Suprapubic skin (tissue), 4 donors: ENCODE data around the gene COL5A2. TPM values are rescaled to one million over a fixed set of nuclear protein-coding genes. Genes with fewer than 3 reads are reported as not detected.

Experiments
- DNase-seq, 2 donors: peaks; one replicate each; pipeline ENCODE4 v3.0.0-alpha.2; 2019; ENCODE audit warnings: low spot score in 2 of 2
- H3K27ac ChIP-seq: fragments of 200-600 bp; sonication (generic); one replicate; pipeline ENCODE4 v1.5.1; 2019
- H3K27me3 ChIP-seq: fragments of 200-600 bp; sonication (generic); one replicate; pipeline ENCODE4 v1.5.1; 2019
- H3K36me3 ChIP-seq: fragments of 200-600 bp; sonication (generic); one replicate; pipeline ENCODE4 v1.5.1; 2019
- H3K4me1 ChIP-seq: fragments of 200-600 bp; sonication (generic); one replicate; pipeline ENCODE4 v1.5.1; 2019
- H3K4me3 ChIP-seq: fragments of 200-600 bp; sonication (generic); one replicate; pipeline ENCODE4 v1.5.1; 2019; ENCODE audit warnings: mild to moderate bottlenecking
- H3K9me3 ChIP-seq: fragments of 200-600 bp; sonication (generic); one replicate; pipeline ENCODE4 v1.5.1; 2019
- CTCF ChIP-seq, 2 donors: fragments of 200-600 bp in 1 of 2; fragments of 450-650 bp in 1 of 2; sonication (generic) in 1 of 2; IDR thresholded peaks; one replicate each; pipeline ENCODE4 v1.5.1; 2016 to 2019; ENCODE audit warnings: antibody characterized with exemption in 2 of 2, mild to moderate bottlenecking in 1 of 2, moderate library complexity in 1 of 2
- EP300 ChIP-seq: sonication (generic); formaldehyde crosslinking; IDR thresholded peaks from one replicate; pipeline ENCODE4 v1.6.1; 2017; ENCODE audit warnings: antibody characterized with exemption
- POLR2A ChIP-seq, 2 donors: fragments of 450-650 bp; IDR thresholded peaks; one replicate each; pipeline ENCODE4 v1.6.1; 2017; ENCODE audit warnings: antibody characterized with exemption in 2 of 2, mild to moderate bottlenecking in 2 of 2, moderate library complexity in 2 of 2
- POLR2AphosphoS5 ChIP-seq, 3 donors: sonication (generic); formaldehyde crosslinking; IDR thresholded peaks; one replicate each; pipeline ENCODE4 v1.6.1; 2017; ENCODE audit warnings: antibody characterized with exemption in 3 of 3
- WGBS: methylation state at CpG from one replicate; pipeline ENCODE4 v1.1.5; 2018; 5-methylcytosine and 5-hydroxymethylcytosine counted together
- total RNA-seq, 4 donors: library from RNA; depleted of rRNA; stranded (reverse); fragments of >200 nt; gene quantifications; one replicate each; pipeline ENCODE4 v1.1.0, GENCODE V29; 2016

The COL5A2 gene
- total RNA-seq, 4 donors from 2014 or later: 14.1 to 17.6 (median 16.3) TPM

GRCh38 chr2:189218236-189218635, 38.7 kb upstream of the COL5A2 start:
- H3K27me3 ChIP-seq: no peaks in the 10 kb centered on the region
- H3K4me3 ChIP-seq: no peak overlapping the region
- H3K4me1 ChIP-seq: peaks cover 7% of the 10 kb centered on the region
- 78% methylated on average over 2 of the region's 2 CpGs for WGBS
- DNase-seq: no peak
- H3K27ac ChIP-seq: no peak overlapping the region
- no peaks in the 10 kb centered on the region for H3K36me3 ChIP-seq
- TF ChIP-seq POLR2A (IDR thresholded peaks at IDR 0.05): no peak
- no peak for TF ChIP-seq POLR2AphosphoS5 (IDR thresholded peaks at IDR 0.05)
- no peak for TF ChIP-seq CTCF (IDR thresholded peaks at IDR 0.05)
- no peak for TF ChIP-seq EP300
- H3K9me3 ChIP-seq: no peaks in the 10 kb centered on the region

- Histone ChIP-seq H3K4me1 (peaks cover 6% of the 10 kb centered on the region), H3K27me3 (no peaks in the 10 kb centered on the region), H3K36me3 (no peaks in the 10 kb centered on the region), H3K4me3 (no peak overlapping the region), H3K9me3 (no peaks in the 10 kb centered on the region), H3K27ac (no peak overlapping the region)
- no peak for TF ChIP-seq POLR2AphosphoS5 (IDR thresholded peaks at IDR 0.05)
- no peak for DNase-seq
- WGBS: 81% methylated on average over 6 of the region's 6 CpGs
These were observed 38.0 kb upstream of the COL5A2 start for GRCh38 chr2:189217541-189217940.

GRCh38 chr2:189217051-189217450, 37.5 kb upstream of the COL5A2 start:
- no peak for TF ChIP-seq POLR2AphosphoS5 (IDR thresholded peaks at IDR 0.05)
- TF ChIP-seq EP300: no peak
- no peak for TF ChIP-seq POLR2A (IDR thresholded peaks at IDR 0.05)
- TF ChIP-seq CTCF (IDR thresholded peaks at IDR 0.05): no peak
- Histone ChIP-seq H3K27ac (no peak overlapping the region), H3K27me3 (no peaks in the 10 kb centered on the region), H3K4me1 (peaks cover 3% of the 10 kb centered on the region), H3K9me3 (no peaks in the 10 kb centered on the region), H3K36me3 (no peaks in the 10 kb centered on the region), H3K4me3 (no peak overlapping the region)
- 96% methylated on average over 3 of the region's 3 CpGs for WGBS
- no peak for DNase-seq

DNA sequence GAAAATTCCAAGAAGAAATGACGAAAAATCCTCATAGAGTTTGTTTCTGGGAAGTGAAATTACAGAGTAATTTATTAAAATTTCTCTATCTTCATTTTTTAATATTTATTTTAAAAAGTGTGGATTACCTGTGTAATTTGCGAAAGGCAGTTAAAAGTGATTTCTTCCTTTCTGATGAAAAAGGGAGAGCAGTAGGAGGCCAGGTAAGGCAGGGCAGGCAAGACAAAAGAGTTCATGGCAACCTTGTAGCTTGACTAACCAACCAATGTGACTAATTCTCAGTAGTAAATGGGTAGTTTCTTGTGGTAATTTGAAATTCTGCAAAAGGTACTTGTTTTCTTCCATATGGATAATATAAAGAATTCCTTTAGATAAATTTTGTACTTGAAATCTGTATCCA, 34.9 kb upstream of the COL5A2 start:
- TF ChIP-seq POLR2A (IDR thresholded peaks at IDR 0.05) (no peak), EP300 (no peak), POLR2AphosphoS5 (IDR thresholded peaks at IDR 0.05) (no peak), CTCF (IDR thresholded peaks at IDR 0.05) (no peak)

GRCh38 chr2:189213250-189213649, 33.7 kb upstream of the COL5A2 start:
- H3K9me3 ChIP-seq: no peaks in the 10 kb centered on the region
- no peak overlapping the region for H3K4me3 ChIP-seq
- TF ChIP-seq POLR2A (IDR thresholded peaks at IDR 0.05) (no peak), POLR2AphosphoS5 (IDR thresholded peaks at IDR 0.05) (no peak), EP300 (no peak), CTCF (IDR thresholded peaks at IDR 0.05) (no peak)
- H3K4me1 ChIP-seq: peaks cover 15% of the 10 kb centered on the region
- no peaks in the 10 kb centered on the region for H3K27me3 ChIP-seq
- no peak overlapping the region for H3K27ac ChIP-seq
- DNase-seq: no peak
- H3K36me3 ChIP-seq: no peaks in the 10 kb centered on the region
- WGBS: 70% methylated on average over 2 of the region's 2 CpGs

More for the DNA sequence above, 34.9 kb upstream of the COL5A2 start:
- WGBS: 96% methylated on average over 2 of the region's 2 CpGs
- DNase-seq: no peak
- H3K9me3 ChIP-seq: no peaks in the 10 kb centered on the region
- H3K36me3 ChIP-seq: no peaks in the 10 kb centered on the region
- H3K27me3 ChIP-seq: no peaks in the 10 kb centered on the region
- no peak overlapping the region for H3K27ac ChIP-seq
- peaks cover 13% of the 10 kb centered on the region for H3K4me1 ChIP-seq
- no peak overlapping the region for H3K4me3 ChIP-seq
